BLaER1 (cell line): ENCODE data around the gene SPOCK1.
A peak's percentile ranks its signal among the peaks of the same experiment; 100 is the strongest.

Experiments used
- H3K27ac ChIP-seq: shearing (Covaris generic); formaldehyde crosslinking; 2 replicates; pipeline ENCODE4 v1.8.1; 2022
- H3K27me3 ChIP-seq: shearing (Covaris generic); formaldehyde crosslinking; 2 replicates; pipeline ENCODE4 v1.8.1; 2022
- H3K36me3 ChIP-seq: shearing (Covaris generic); formaldehyde crosslinking; 2 replicates; pipeline ENCODE4 v1.8.1; 2022
- H3K4me1 ChIP-seq: shearing (Covaris generic); formaldehyde crosslinking; 2 replicates; pipeline ENCODE4 v1.8.1; 2022
- H3K4me2 ChIP-seq: shearing (Covaris generic); formaldehyde crosslinking; 2 replicates; pipeline ENCODE4 v1.8.1; 2022
- H3K4me3 ChIP-seq: shearing (Covaris generic); formaldehyde crosslinking; 2 replicates; pipeline ENCODE4 v1.8.1; 2022
- H3K9ac ChIP-seq: shearing (Covaris generic); formaldehyde crosslinking; 2 replicates; pipeline ENCODE4 v1.8.1; 2022
- H3K9me3 ChIP-seq: shearing (Covaris generic); formaldehyde crosslinking; 2 replicates; pipeline ENCODE4 v1.8.1; 2022
- H4K20me1 ChIP-seq: shearing (Covaris generic); formaldehyde crosslinking; 2 replicates; pipeline ENCODE4 v1.8.1; 2022
- Cebpa-rat ChIP-seq: shearing (Covaris generic); IDR thresholded peaks from 2 replicates; pipeline ENCODE4 v1.8.1; 2022

SPOCK1 gene

GRCh38 chr5:137186759-137187461, 312.2 kb downstream of the SPOCK1 start:
- Histone ChIP-seq H3K4me1 (peaks cover 5% of the 10 kb centered on the region), H3K4me3 (no peak overlapping the region), H3K9me3 (no peaks in the 10 kb centered on the region), H4K20me1 (no peaks in the 10 kb centered on the region), H3K27ac (no peak overlapping the region), H3K4me2 (no peak overlapping the region), H3K9ac (no peak overlapping the region), H3K27me3 (no peaks in the 10 kb centered on the region), H3K36me3 (no peaks in the 10 kb centered on the region)
- TF ChIP-seq Cebpa-rat: no peak

- Histone ChIP-seq H3K36me3 (no peaks in the 10 kb centered on the region), H3K27me3 (no peaks in the 10 kb centered on the region), H3K9ac (no peak overlapping the region), H4K20me1 (no peaks in the 10 kb centered on the region), H3K4me2 (no peak overlapping the region), H3K4me3 (no peak overlapping the region), H3K4me1 (peaks cover 5% of the 10 kb centered on the region), H3K27ac (no peak overlapping the region), H3K9me3 (no peaks in the 10 kb centered on the region)
- TF ChIP-seq Cebpa-rat: no peak
Measured at GRCh38 chr5:137185193-137185592, 313.9 kb downstream of the SPOCK1 start.

- Histone ChIP-seq H3K27me3 (no peaks in the 10 kb centered on the region), H3K4me1 (peaks cover 5% of the 10 kb centered on the region), H3K4me2 (no peak overlapping the region), H3K27ac (no peak overlapping the region), H3K4me3 (no peak overlapping the region), H4K20me1 (no peaks in the 10 kb centered on the region), H3K9me3 (no peaks in the 10 kb centered on the region), H3K9ac (no peak overlapping the region), H3K36me3 (no peaks in the 10 kb centered on the region)
- no peak for TF ChIP-seq Cebpa-rat
Measured at GRCh38 chr5:137184734-137185133, 314.4 kb downstream of the SPOCK1 start.

- 0 out of 2 replicates have a peak overlapping the region, but pooled peaks have one; percentile 2 for H3K4me2 ChIP-seq
- H3K9me3 ChIP-seq: no peaks in the 10 kb centered on the region
- no peak overlapping the region for H3K4me3 ChIP-seq
- no peaks in the 10 kb centered on the region for H4K20me1 ChIP-seq
- H3K4me1 ChIP-seq: peaks cover 21% of the 10 kb centered on the region
- no peak for TF ChIP-seq Cebpa-rat
- H3K9ac ChIP-seq: no peak overlapping the region
- no peaks in the 10 kb centered on the region for H3K27me3 ChIP-seq
- H3K27ac ChIP-seq: no peak overlapping the region
- no peaks in the 10 kb centered on the region for H3K36me3 ChIP-seq
Measured at GRCh38 chr5:137182576-137182975, 316.6 kb downstream of the SPOCK1 start.

- Histone ChIP-seq H3K4me2 (no peak overlapping the region), H3K27me3 (no peaks in the 10 kb centered on the region), H3K9me3 (no peaks in the 10 kb centered on the region), H3K9ac (no peak overlapping the region), H4K20me1 (no peaks in the 10 kb centered on the region), H3K27ac (no peak overlapping the region), H3K4me3 (no peak overlapping the region), H3K36me3 (no peaks in the 10 kb centered on the region), H3K4me1 (peaks cover 21% of the 10 kb centered on the region)
- TF ChIP-seq Cebpa-rat: no peak
Measured at GRCh38 chr5:137181667-137182066, 317.5 kb downstream of the SPOCK1 start.

- Histone ChIP-seq H3K4me2 (peak overlapping the region; percentile 56; the same call in 1 of the 2 replicates), H3K4me1 (peaks cover 21% of the 10 kb centered on the region), H3K36me3 (no peaks in the 10 kb centered on the region), H3K4me3 (no peak overlapping the region), H3K9me3 (no peaks in the 10 kb centered on the region), H3K27ac (no peak overlapping the region), H4K20me1 (no peaks in the 10 kb centered on the region), H3K27me3 (no peaks in the 10 kb centered on the region), H3K9ac (no peak overlapping the region)
- no peak for TF ChIP-seq Cebpa-rat
Measured at GRCh38 chr5:137179203-137179602, 319.9 kb downstream of the SPOCK1 start.

- no peak overlapping the region for H3K4me3 ChIP-seq
- no peak overlapping the region for H3K4me2 ChIP-seq
- H4K20me1 ChIP-seq: no peaks in the 10 kb centered on the region
- TF ChIP-seq Cebpa-rat: no peak
- no peaks in the 10 kb centered on the region for H3K36me3 ChIP-seq
- no peak overlapping the region for H3K27ac ChIP-seq
- no peaks in the 10 kb centered on the region for H3K9me3 ChIP-seq
- H3K9ac ChIP-seq: no peak overlapping the region
- peaks cover 16% of the 10 kb centered on the region for H3K4me1 ChIP-seq
- no peaks in the 10 kb centered on the region for H3K27me3 ChIP-seq
Measured at GRCh38 chr5:137176609-137177008, 322.5 kb downstream of the SPOCK1 start.

- Histone ChIP-seq H4K20me1 (no peaks in the 10 kb centered on the region), H3K4me3 (no peak overlapping the region), H3K9me3 (no peaks in the 10 kb centered on the region), H3K4me2 (no peak overlapping the region), H3K27ac (no peak overlapping the region), H3K9ac (no peak overlapping the region), H3K4me1 (peaks cover 16% of the 10 kb centered on the region), H3K36me3 (no peaks in the 10 kb centered on the region), H3K27me3 (no peaks in the 10 kb centered on the region)
- no peak for TF ChIP-seq Cebpa-rat
Measured at GRCh38 chr5:137176126-137176525, 323.0 kb downstream of the SPOCK1 start.

- Histone ChIP-seq H3K4me2 (no peak overlapping the region), H4K20me1 (no peaks in the 10 kb centered on the region), H3K9ac (no peak overlapping the region), H3K36me3 (no peaks in the 10 kb centered on the region), H3K27ac (no peak overlapping the region), H3K9me3 (no peaks in the 10 kb centered on the region), H3K4me1 (peaks cover 14% of the 10 kb centered on the region), H3K27me3 (no peaks in the 10 kb centered on the region), H3K4me3 (no peak overlapping the region)
- TF ChIP-seq Cebpa-rat: no peak
Measured at GRCh38 chr5:137174196-137174595, 324.9 kb downstream of the SPOCK1 start.

- no peak overlapping the region for H3K4me2 ChIP-seq
- no peak overlapping the region for H3K27ac ChIP-seq
Measured at GRCh38 chr5:137172258-137172657, 326.9 kb downstream of the SPOCK1 start.

More at GRCh38 chr5:137172258-137172657, 326.9 kb downstream of the SPOCK1 start:
- Histone ChIP-seq H3K4me3 (no peak overlapping the region), H3K9ac (no peak overlapping the region), H4K20me1 (no peaks in the 10 kb centered on the region), H3K36me3 (no peaks in the 10 kb centered on the region), H3K27me3 (no peaks in the 10 kb centered on the region), H3K9me3 (no peaks in the 10 kb centered on the region), H3K4me1 (no peaks in the 10 kb centered on the region)
- TF ChIP-seq Cebpa-rat: no peak
